GM12801 (cell line): Measurements from ENCODE around the gene KRT27.

ENCODE experiments used
- CTCF ChIP-seq: IDR thresholded peaks from one replicate; pipeline ENCODE4 v1.5.1; 2011; ENCODE audit warnings: control low read depth; ENCODE audit not compliant: insufficient read length; ENCODE audit errors: extremely low read depth

Gene KRT27

GRCh38 chr17:40751065-40751464 lies 31.3 kb downstream of the KRT27 start:
- no peak for TF ChIP-seq CTCF

GRCh38 chr17:40750391-40750790 lies 32.0 kb downstream of the KRT27 start:
- TF ChIP-seq CTCF = no peak

GRCh38 chr17:40738553-40738952 lies 43.8 kb downstream of the KRT27 start:
- no peak for TF ChIP-seq CTCF

GRCh38 chr17:40735016-40735415 lies 47.3 kb downstream of the KRT27 start:
- TF ChIP-seq CTCF = no peak

- TF ChIP-seq CTCF = no peak
Measured at GRCh38 chr17:40734018-40734417, 48.3 kb downstream of the KRT27 start.

GRCh38 chr17:40730970-40731369 lies 51.4 kb downstream of the KRT27 start:
- TF ChIP-seq CTCF = no peak

- no peak for TF ChIP-seq CTCF
Measured at GRCh38 chr17:40727447-40728231, 54.7 kb downstream of the KRT27 start.
